K562 (cell line): ENCODE results near the gene HOXA10. TPM values are rescaled to one million over a fixed set of nuclear protein-coding genes. Genes with fewer than 3 reads are reported as not detected.

Experiments used
- ATAC-seq: fragments of 200-7000 bp; cut with Tn5 transposase; 3 replicates; pipeline ENCODE4 v1.9.1; 2020; ENCODE audit warnings: moderate library complexity
- BruUV-seq: library from RNA; stranded (reverse); fragments of 400-500 nt; replicated peaks from 2 replicates; lab custom pipeline; 2021; lab: Mats Ljungman, UMichigan
- CTCF ChIA-PET: fragments of 300-600 bp; formaldehyde crosslinking; extraction: SDS; loops from one replicate; lab custom pipeline; 2021; ENCODE audit warnings: low intra/inter-chr PET ratio; lab: Yijun Ruan, JAX
- POLR2A ChIA-PET: fragments of 300-600, 350-650 bp; sonication (Branson Sonifier 250); formaldehyde crosslinking; extraction: SDS; loops from one replicate; lab custom pipeline; 2021; ENCODE audit warnings: antibody characterized with exemption, inconsistent platforms; lab: Yijun Ruan, JAX
- DNase-seq, 4 experiments: peaks; one replicate each; pipeline versions ENCODE4 v3.0.0 to v3.0.0-alpha.2; 2011 to 2018; ENCODE audit warnings: low spot score in 3 of 4, mixed read lengths in 3 of 4; ENCODE audit errors: extremely low read depth in 1 of 4
- FAIRE-seq: peaks from 2 replicates; lab custom pipeline; 2011; peaks lifted over from hg19 to GRCh38; lab: Jason Lieb, UNC
- H2AFZ ChIP-seq: 2 replicates; pipeline ENCODE4 v1.6.0; 2011; ENCODE audit warnings: low read depth, low read length, control low read depth, inconsistent platforms
- H3K27ac ChIP-seq: fragments of 200-600 bp; 3 replicates; pipeline ENCODE4 v1.8.0; 2011; ENCODE audit warnings: low read depth, mild to moderate bottlenecking, control low read depth, inconsistent platforms, low read length, moderate library complexity, mixed read lengths; ENCODE audit errors: extremely low read depth
- H3K27me3 ChIP-seq, 2 experiments: fragments of 300-600 bp in 1 of 2; 2 replicates in 1 of 2; 3 replicates in 1 of 2; pipeline versions ENCODE4 v1.6.0 to v1.8.0; 2011; ENCODE audit warnings: inconsistent platforms in 2 of 2, low read length in 2 of 2, mild to moderate bottlenecking in 1 of 2, mixed read lengths in 1 of 2, moderate library complexity in 1 of 2; ENCODE audit not compliant: control insufficient read depth in 2 of 2, insufficient read depth in 2 of 2
- H3K36me3 ChIP-seq: fragments of 300-600 bp; 3 replicates; pipeline ENCODE4 v1.8.0; 2011; ENCODE audit warnings: mild to moderate bottlenecking, low read length, inconsistent platforms; ENCODE audit not compliant: control insufficient read depth, insufficient read depth
- H3K4me1 ChIP-seq, 2 experiments: fragments of 200-600 bp in 1 of 2; replicated peaks in 1 of 2; 2 replicates in 1 of 2; 3 replicates in 1 of 2; pipeline versions ENCODE4 v1.5.1 to v1.8.0; 2011; ENCODE audit warnings: inconsistent platforms in 2 of 2, low read length in 2 of 2, mild to moderate bottlenecking in 1 of 2, mixed read lengths in 1 of 2, moderate library complexity in 1 of 2; ENCODE audit not compliant: control insufficient read depth in 2 of 2, insufficient read depth in 2 of 2
- H3K4me2 ChIP-seq: 2 replicates; pipeline ENCODE4 v1.6.1; 2011; ENCODE audit warnings: low read length, control low read depth, inconsistent platforms, mixed read lengths; ENCODE audit not compliant: insufficient read depth
- H3K4me3 ChIP-seq: fragments of 200-600 bp; sonication (generic), shearing (Covaris generic); 2 replicates; pipeline ENCODE4 v1.5.1; 2016; ENCODE audit warnings: control low read depth, inconsistent platforms
- H3K79me2 ChIP-seq: fragments of 200-600 bp; 3 replicates; pipeline ENCODE4 v1.8.0; 2011; ENCODE audit warnings: low read length, inconsistent platforms; ENCODE audit not compliant: control insufficient read depth, insufficient read depth
- H3K9ac ChIP-seq, 2 experiments: 2 replicates each; pipeline versions ENCODE4 v1.6.0 to v1.6.1; 2011; ENCODE audit warnings: low read depth in 2 of 2, low read length in 2 of 2, control low read depth in 1 of 2, inconsistent platforms in 1 of 2, mild to moderate bottlenecking in 1 of 2, mixed read lengths in 1 of 2; ENCODE audit not compliant: insufficient read depth in 1 of 2
- H3K9me1 ChIP-seq: one replicate; pipeline ENCODE4 v1.6.0; 2011; ENCODE audit warnings: inconsistent platforms, mild to moderate bottlenecking, low read length, moderate library complexity; ENCODE audit not compliant: control insufficient read depth, insufficient read depth
- H3K9me3 ChIP-seq: replicated peaks from 2 replicates; pipeline ENCODE4 v1.5.1; 2011; ENCODE audit warnings: low read depth, low read length, inconsistent platforms; ENCODE audit not compliant: control insufficient read depth, insufficient read depth
- H4K20me1 ChIP-seq: replicated peaks from 2 replicates; pipeline ENCODE4 v1.6.1; 2011; ENCODE audit warnings: low read length, inconsistent platforms, mixed read lengths; ENCODE audit not compliant: control insufficient read depth, insufficient read depth
- CSDE1 ChIP-seq, 2 experiments: fragments of 450-650 bp; IDR thresholded peaks; 2 replicates each; pipeline ENCODE4 v1.6.1; 2016; ENCODE audit warnings: mild to moderate bottlenecking in 1 of 2
- JUNB ChIP-seq: fragments of 450-650 bp; formaldehyde crosslinking; conservative IDR thresholded peaks from 2 replicates; pipeline ENCODE4 v1.4.0; 2020; ENCODE audit warnings: mild to moderate bottlenecking
- MAX ChIP-seq: sonication (generic); formaldehyde crosslinking; IDR thresholded peaks from 2 replicates; pipeline ENCODE4 v1.9.0; 2022; ENCODE audit warnings: mild to moderate bottlenecking, missing genetic modification reagents
- RNF2 ChIP-seq: sonication (generic); IDR thresholded peaks from 2 replicates; pipeline ENCODE4 v1.6.1; 2016
- WGBS: fragments of 100-300 bp; shearing (Covaris generic); methylation state at CpG from one replicate; pipeline ENCODE4 v1.1.6; 2016; ENCODE audit warnings: low coverage, mixed read lengths; ENCODE audit not compliant: insufficient coverage; ENCODE audit errors: missing lambda C conversion rate; 5-methylcytosine and 5-hydroxymethylcytosine counted together
- in situ Hi-C: fragments of 300-500 bp; cut with MboI; formaldehyde crosslinking; loops from 4 replicates; pipeline ENCODE4 v1.15.0; 2018; ENCODE audit warnings: inconsistent platforms, mixed read lengths
- intact Hi-C: fragments of 100-400 bp; cut with micrococcal nuclease; formaldehyde crosslinking; loops from 2 replicates; pipeline ENCODE4 v1.14.2; 2022
- polyA plus RNA-seq, 8 experiments: library from polyadenylated mRNA; depleted of rRNA in 4 of 8; stranded (reverse) in 5 of 8; unstranded in 3 of 8; fragments of >200 nt; fragmentation: Nextera tagmentation in 2 of 8; fragmentation: Illumina TruSeq in 1 of 8; extraction: Ambion mirVana in 2 of 8; extraction: Trizol in 1 of 8; gene quantifications; 2 replicates each; pipeline versions ENCODE4 v1.2.1 to v1.2.3, GENCODE V29; 2011 to 2014; ENCODE audit warnings: inconsistent platforms in 1 of 8, missing spikeins in 1 of 8
- total RNA-seq, 7 experiments: library from RNA; depleted of rRNA in 6 of 7; stranded (reverse); fragments of >200 nt in 6 of 7; fragmentation: Illumina TruSeq in 2 of 7; extraction: Trizol in 2 of 7; gene quantifications; 2 replicates each; pipeline versions ENCODE4 v1.2.1 to v1.2.3, GENCODE V29; 2011 to 2021; ENCODE audit warnings: low replicate concordance in 1 of 7
- TF ChIP-seq, protein P1 (sequence below): sonication (generic); formaldehyde crosslinking; IDR thresholded peaks from 2 replicates; pipeline ENCODE4 v1.5.0; 2020; ENCODE audit warnings: missing genetic modification reagents

Gene HOXA10
- total and polyA plus RNA-seq, 9 of the 15 experiments (the other 6 are each of a cell fraction or from before 2014, with no cell fraction given): not detected

DNA sequence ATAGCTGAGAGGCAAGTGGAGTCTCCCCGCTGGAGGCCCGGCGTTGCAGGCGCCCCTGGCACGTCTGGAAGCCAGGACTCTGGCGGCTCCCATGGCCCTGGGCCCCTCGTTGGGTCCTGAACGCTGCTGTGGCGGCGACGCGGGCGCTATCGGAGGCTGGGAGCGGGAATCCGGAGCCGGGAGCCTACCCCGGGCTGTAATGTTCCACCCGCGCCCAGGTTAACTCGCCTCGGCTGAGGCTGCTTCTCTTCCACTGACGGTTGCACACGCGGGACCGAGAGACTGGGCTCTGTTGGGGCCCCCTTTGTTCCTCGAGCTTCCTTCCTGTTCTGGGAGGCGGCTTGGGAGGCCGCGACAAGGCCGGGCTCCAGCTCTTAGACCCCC lies 29.3 kb downstream of the HOXA10 start:
- H2AFZ ChIP-seq: no peak overlapping the region
- no peaks in the 10 kb centered on the region for H4K20me1 ChIP-seq
- in situ Hi-C loops: loop anchor here (10.0 kb wide), 1 partner anchor 290 kb away; no protein-coding TSS in a partner anchor
- CTCF ChIA-PET: no interaction called here
- intact Hi-C loops: no loop called here
- H3K4me3 ChIP-seq: no peak overlapping the region
- no peak overlapping the region for H3K27ac ChIP-seq
- H3K9me1 ChIP-seq: no peaks in the 10 kb centered on the region
- peaks cover 30 to 88% of the 10 kb centered on the region in 2 experiments for H3K27me3 ChIP-seq
- H3K9ac ChIP-seq: no peak overlapping the region
- TF ChIP-seq RNF2 (no peak), CSDE1 (IDR thresholded peaks at IDR 0.05) (no peak), MAX (CRISPR knock-in tag) (no peak), JUNB (no peak)
- TF ChIP-seq, protein P1, sequence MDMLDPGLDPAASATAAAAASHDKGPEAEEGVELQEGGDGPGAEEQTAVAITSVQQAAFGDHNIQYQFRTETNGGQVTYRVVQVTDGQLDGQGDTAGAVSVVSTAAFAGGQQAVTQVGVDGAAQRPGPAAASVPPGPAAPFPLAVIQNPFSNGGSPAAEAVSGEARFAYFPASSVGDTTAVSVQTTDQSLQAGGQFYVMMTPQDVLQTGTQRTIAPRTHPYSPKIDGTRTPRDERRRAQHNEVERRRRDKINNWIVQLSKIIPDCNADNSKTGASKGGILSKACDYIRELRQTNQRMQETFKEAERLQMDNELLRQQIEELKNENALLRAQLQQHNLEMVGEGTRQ (CRISPR knock-in tag): no peak
- 13% methylated on average over 25 of the region's 31 CpGs for WGBS
- FAIRE-seq (no peak), ATAC-seq (no peak), DNase-seq (no peak)
- H3K79me2 ChIP-seq: no peaks in the 10 kb centered on the region
- H3K9me3 ChIP-seq: no peaks in the 10 kb centered on the region
- POLR2A ChIA-PET: interaction anchor here (0.7 kb wide), 1 partner anchor 469 kb away, joined by 4 read pairs; no protein-coding TSS in a partner anchor
- peaks cover 0 to 14% of the 10 kb centered on the region in 2 experiments; a peak in 2 of 5 replicates for H3K4me1 ChIP-seq
- no peaks in the 10 kb centered on the region for H3K36me3 ChIP-seq
- H3K4me2 ChIP-seq: no peak overlapping the region
- no TSS peak for BruUV-seq
